H1 (cell line): ENCODE results near the gene ASPRV1.
"Not testable (repeated sequence)": the region's sequence is repeated elsewhere in the genome, so short reads cannot be mapped to it uniquely, and the experiment has no call there.

Experiments
- CEBPB ChIP-seq: IDR thresholded peaks from 2 replicates; pipeline ENCODE4 v1.6.1; 2012; ENCODE audit warnings: low read depth, low read length
- EGR1 ChIP-seq: IDR thresholded peaks from 2 replicates; pipeline ENCODE4 v1.6.1; 2011; ENCODE audit warnings: low read depth, low read length, borderline replicate concordance
- EZH2 ChIP-seq: fragments of 200-600 bp; sonication (generic); IDR thresholded peaks from 2 replicates; pipeline ENCODE4 v1.7.1; 2012; ENCODE audit warnings: low read depth, mild to moderate bottlenecking, moderate library complexity, low read length, inconsistent platforms; ENCODE audit not compliant: severe bottlenecking
- POLR2A ChIP-seq, 2 experiments: IDR thresholded peaks; 1 replicate in 1 of 2; 2 replicates in 1 of 2; pipeline ENCODE4 v1.6.1; 2011; ENCODE audit warnings: low read depth in 2 of 2, low read length in 2 of 2, mild to moderate bottlenecking in 2 of 2; ENCODE audit errors: control extremely low read depth in 1 of 2
- RAD21 ChIP-seq, 2 experiments: IDR thresholded peaks in 1 of 2; conservative IDR thresholded peaks in 1 of 2; 2 replicates each; pipeline ENCODE4 v1.6.1; 2011; ENCODE audit warnings: low read depth in 2 of 2, low read length in 2 of 2, improper control_type of control experiment in 1 of 2, inconsistent platforms in 1 of 2, mild to moderate bottlenecking in 1 of 2, moderate library complexity in 1 of 2
- TF ChIP-seq, protein P1 (sequence below): IDR thresholded peaks from 2 replicates; pipeline ENCODE4 v1.6.1; 2012; ENCODE audit warnings: inconsistent platforms
- TF ChIP-seq, protein P2 (sequence below), 3 experiments: IDR thresholded peaks; 1 replicate in 2 of 3; 2 replicates in 1 of 3; pipeline versions ENCODE4 v1.5.1 to v1.6.1; 2011; ENCODE audit warnings: low read length in 3 of 3, mild to moderate bottlenecking in 3 of 3, inconsistent platforms in 2 of 3, low read depth in 1 of 3, moderate library complexity in 1 of 3; ENCODE audit not compliant: insufficient read depth in 1 of 3; ENCODE audit errors: control extremely low read depth in 1 of 3

DNA sequence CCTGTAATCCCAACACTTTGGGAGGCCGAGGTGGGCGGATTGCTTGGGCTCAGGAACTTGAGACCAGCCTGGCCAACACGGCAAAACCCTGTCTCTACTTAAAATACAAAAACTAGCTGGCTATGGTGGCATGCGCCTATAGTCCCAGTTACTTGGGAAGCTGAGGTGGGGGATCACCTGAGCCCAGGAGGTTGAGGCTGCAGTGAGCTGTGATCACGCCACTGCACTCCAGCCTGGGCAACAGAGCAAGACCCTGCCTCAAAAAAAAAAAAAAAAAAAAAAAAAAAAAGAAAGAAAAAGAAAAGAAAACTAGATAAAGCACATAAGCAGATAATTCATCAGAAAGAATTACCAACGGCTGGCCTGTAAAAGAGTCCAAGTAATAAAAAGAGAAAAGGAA lies 39.1 kb upstream of the ASPRV1 start:
- TF ChIP-seq POLR2A (IDR thresholded peaks at IDR 0.05; ENCODE audit: control extremely low read depth in 1 of 2, low read depth in 2 of 2, low read length in 2 of 2); EGR1; RAD21 (IDR thresholded peaks at IDR 0.05 in 1 of 2, conservative IDR thresholded peaks at IDR 0.05 in 1 of 2; ENCODE audit: low read depth in 2 of 2, low read length in 2 of 2); CEBPB; EZH2: not testable (repeated sequence)
- TF ChIP-seq, protein P1, sequence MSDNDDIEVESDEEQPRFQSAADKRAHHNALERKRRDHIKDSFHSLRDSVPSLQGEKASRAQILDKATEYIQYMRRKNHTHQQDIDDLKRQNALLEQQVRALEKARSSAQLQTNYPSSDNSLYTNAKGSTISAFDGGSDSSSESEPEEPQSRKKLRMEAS: not testable (repeated sequence)
- TF ChIP-seq, protein P2, sequence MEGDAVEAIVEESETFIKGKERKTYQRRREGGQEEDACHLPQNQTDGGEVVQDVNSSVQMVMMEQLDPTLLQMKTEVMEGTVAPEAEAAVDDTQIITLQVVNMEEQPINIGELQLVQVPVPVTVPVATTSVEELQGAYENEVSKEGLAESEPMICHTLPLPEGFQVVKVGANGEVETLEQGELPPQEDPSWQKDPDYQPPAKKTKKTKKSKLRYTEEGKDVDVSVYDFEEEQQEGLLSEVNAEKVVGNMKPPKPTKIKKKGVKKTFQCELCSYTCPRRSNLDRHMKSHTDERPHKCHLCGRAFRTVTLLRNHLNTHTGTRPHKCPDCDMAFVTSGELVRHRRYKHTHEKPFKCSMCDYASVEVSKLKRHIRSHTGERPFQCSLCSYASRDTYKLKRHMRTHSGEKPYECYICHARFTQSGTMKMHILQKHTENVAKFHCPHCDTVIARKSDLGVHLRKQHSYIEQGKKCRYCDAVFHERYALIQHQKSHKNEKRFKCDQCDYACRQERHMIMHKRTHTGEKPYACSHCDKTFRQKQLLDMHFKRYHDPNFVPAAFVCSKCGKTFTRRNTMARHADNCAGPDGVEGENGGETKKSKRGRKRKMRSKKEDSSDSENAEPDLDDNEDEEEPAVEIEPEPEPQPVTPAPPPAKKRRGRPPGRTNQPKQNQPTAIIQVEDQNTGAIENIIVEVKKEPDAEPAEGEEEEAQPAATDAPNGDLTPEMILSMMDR (IDR thresholded peaks at IDR 0.05; ENCODE audit: control extremely low read depth in 1 of 3, insufficient read depth in 1 of 3, low read depth in 1 of 3, low read length in 3 of 3): not testable (repeated sequence)
